ENCODE results near the gene RNU1-1.
"Not testable (repeated sequence)": the region's sequence is repeated elsewhere in the genome, so short reads cannot be mapped to it uniquely, and the experiment has no call there.

RNU1-1 gene

DNA sequence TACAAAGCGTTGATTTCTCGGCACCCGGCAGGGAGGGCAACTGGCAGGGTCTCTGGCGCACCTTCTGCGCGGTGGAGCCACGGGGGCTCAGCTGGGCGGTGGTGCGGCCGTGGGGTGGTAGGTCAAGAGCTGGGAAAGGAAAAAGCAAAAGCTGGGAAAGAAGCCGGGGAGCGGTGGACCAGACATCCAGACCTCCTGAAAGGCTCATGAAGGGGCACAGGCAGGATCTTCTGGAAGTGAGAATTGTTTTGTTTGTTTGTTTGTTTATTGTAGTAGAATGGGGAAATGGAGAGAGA is 7.2 kb upstream of the RNU1-1 start:
- no peak for DNase-seq

DNA sequence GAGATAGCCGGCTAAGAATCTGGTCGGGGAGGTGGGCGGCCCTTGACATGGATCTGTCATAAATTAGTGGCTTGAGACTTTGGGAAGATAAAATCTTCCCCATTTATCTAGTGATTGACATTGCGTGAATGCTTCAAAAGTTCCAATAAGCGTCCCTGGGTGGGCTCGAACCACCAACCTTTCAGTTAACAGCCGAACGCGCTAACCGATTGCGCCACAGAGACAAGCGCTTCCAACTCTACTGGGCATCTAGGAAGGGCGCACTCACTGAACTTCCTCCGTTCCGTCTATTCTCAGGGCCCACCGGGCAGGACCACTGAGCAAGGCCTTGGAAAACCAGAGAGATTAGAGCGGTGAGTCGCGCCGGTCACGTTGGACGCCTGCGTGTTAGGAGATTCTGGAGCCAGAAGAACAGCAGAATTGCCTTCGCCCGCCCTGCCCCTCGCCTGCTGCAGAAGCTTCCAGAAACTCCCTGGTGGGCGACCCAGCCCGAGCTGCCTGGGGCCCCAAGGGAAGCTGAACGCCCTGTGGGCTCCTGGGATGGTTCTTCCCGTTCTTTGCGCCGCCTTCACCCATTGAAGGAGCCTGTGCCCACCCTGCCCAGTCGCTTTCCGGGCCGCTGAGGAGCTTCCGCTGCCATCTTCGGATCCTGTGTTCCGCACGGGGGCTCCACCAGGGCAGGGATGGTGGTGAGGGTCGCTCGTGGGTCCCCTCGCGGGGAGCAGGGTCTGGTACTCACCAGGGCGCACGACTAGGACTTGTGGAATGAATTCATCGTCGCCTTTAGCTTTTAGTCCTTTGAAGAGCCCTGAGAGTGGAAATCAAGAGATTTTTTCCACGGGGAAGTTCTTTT is 6.6 kb upstream of the RNU1-1 start:
- not testable (repeated sequence) for DNase-seq

DNA sequence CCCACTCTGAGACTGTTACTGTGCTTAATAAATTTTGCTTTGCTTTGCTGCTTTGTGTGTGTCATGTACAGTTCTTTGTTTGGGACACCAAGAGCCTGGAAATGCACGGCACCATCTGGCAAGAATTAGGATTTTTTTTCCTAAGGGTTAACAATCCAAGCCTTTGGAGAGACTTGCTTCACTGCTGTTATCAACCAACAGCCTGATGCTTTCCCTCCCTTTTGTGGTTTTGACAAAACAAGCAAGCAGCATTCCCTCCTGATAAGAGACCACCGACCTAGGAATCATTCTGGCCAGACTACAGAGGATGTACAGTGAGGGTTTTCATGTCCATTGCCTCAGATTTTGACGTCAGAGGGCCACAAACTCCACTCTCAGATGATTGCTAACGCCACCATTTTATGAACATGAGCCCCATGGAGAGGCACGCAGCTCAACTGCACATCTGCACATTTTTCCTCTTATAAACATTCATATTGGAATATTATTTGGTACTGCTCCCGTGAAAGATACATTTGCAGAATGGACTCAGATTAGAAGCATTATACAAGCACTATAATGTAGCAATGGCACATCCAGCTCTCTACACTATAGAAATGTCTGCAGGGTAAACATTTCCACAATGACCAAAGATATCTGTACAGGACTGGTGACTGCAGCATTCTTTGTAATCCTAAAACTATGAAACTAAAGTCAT is 5.3 kb upstream of the RNU1-1 start:
- not testable (repeated sequence) for DNase-seq

DNA sequence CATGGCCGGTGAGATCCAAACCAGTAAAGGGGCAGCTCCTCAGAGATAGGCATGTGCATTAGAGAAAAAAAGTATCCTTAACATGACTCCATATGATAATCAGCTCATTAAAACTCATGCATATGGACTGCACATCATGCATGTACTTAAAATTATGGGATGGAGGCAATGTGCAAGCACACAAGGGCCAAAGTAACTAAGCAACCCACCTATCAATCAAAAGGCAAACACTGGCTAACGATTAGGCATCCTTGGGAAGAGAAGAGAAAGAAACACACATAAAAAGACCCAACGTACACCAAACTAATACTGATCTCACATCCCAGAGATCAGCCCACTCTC is 4.8 kb upstream of the RNU1-1 start:
- DNase-seq: not testable (repeated sequence)

DNA sequence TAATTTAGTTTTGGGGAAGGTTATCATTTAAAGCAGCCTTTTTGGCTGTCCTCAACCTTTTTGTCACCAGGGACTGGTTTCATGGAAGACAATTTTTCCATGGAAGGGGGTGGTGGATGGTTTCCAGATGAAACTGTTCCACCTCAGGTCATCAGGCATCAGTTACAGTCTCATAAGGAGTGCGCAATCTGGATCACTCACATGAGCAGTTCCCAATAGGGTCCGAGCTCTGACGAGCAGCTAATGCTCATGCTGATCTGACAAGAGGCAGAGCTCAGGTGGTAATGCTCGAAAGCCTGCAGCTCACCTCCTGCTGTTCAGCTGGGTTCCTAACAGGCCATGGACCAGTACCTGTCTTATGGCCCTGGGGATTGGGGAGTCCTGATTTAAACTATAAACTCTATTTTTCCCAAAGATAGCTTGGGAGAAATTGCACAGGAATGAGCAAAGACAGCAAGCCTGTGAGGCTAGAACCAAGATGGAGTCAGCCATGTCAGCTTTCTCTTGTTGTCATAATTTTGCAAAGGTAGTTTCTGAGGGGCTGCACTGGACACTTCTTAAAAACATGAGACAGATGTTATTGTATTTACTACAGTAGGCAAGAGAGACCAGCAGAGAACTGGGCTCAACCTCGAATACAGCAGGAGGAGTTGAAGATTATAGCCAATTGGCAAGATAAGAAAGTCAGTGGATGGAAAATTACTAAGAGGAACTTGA is 2.8 kb upstream of the RNU1-1 start:
- not testable (repeated sequence) for DNase-seq

DNA sequence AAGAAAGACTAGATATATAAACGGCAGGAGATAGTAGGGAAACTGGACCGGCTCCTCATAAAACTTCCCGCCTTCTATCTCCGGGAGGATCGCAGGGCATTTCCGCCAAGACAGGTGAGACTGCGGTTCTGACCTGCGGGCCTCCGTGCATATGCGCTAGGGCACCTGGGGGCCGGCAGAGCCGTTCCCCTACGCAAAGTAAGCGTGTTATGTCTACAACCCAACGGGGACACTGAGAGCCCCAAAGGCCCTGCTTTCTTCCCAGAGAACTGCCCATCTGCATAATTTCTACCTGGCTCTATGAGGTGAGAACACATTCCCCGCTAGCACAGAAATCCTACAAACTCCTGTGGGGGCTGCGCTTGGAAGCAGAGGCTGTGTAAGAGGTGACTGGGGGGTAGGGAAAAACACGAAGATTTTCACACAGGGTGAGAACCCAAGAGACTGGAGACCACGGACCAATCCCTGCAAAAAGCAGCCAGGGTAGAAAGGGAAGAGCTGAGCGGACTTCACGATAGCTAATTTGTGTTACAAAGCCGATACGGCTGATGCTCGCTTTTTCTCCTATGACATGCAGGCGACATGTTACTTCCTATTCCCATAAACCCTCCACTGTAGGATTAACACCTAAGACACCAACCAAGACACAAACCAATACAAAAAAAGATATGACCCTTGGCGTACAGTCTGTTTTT is 526 bp downstream of the RNU1-1 start:
- peak; percentile 95 for DNase-seq

DNA sequence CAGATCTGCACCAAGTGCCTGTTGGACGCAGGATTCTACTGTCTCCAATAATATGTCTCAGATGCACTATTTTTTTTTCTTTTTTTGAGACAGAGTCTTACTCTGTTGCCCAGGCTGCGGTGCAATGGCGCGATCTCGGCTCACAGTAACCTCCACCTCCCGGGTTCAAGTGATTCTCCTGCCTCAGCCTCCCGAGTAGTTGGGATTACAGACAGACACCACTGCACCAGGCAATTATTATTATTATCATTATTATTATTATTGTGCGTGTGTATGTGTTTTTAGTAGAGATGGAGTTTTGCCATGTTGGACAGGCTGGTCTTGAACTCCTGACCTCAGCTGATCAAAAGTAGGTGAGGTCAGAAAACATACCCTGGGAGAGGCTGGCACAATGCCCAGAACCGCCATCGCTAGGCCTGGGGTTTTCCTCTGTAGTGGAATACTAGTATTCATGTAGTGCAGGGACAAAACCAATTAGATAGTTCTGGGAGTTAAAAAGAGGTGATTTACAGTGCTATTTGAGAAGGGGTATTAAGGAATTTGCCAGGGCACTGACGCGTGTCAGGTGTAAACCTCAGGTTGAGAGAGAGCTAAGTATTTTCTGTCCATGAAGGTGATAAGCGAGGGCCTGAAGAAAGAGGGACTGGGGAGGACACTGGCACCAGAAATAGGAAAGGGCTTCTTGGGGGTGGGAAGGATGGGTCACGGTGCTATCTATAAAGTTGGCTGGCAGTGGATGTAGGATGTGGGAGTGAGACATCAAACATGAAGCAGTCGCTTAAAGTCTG is 1.3 kb downstream of the RNU1-1 start:
- peak; percentile 14 for DNase-seq

DNA sequence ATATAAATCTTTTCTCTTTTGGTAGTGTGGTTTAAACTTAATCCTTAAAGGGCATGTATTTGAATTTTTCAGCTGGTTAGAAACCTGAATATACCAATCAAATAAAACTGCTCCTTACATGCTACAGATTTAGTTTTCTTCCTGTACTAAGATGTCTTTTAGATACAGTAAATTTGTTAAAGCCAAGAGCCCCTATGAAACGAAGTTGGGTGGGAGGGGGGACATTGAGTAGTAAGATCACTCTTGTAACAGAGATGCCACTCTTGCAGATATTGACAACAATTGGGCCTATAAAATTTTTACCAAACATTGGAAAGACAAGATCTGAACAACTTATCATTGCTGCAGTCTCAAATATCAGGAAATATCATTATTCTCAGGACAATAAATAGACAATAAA is 2.2 kb downstream of the RNU1-1 start:
- DNase-seq: not testable (repeated sequence)

DNA sequence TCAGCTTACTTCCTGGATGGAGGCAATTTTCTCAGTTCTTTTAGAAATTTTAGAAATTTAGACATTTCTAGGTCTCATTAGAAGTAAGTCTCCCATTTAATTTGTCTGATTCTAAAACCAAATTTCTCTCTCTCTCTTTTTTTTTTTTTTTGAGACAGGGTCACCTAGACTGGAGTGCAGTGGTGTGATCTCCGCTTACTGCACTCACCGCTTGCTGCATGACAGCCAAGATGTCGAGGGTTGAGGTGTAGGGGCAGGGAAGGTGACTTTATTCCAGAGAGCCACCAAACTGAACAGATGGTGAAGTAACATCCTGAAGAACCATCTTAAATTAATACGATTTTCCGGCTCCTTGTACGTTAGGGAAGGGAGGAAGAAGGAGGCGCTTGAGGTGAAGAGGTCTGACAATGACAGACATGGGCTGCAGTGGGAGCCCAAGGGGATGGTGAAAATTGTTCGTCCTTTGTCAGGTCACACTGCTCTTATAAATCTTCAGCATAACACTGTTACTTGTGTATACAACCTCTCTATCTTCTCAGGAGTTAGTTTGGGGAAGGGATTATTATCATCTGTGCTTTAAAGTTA is 5.1 kb downstream of the RNU1-1 start:
- DNase-seq: not testable (repeated sequence)

DNA sequence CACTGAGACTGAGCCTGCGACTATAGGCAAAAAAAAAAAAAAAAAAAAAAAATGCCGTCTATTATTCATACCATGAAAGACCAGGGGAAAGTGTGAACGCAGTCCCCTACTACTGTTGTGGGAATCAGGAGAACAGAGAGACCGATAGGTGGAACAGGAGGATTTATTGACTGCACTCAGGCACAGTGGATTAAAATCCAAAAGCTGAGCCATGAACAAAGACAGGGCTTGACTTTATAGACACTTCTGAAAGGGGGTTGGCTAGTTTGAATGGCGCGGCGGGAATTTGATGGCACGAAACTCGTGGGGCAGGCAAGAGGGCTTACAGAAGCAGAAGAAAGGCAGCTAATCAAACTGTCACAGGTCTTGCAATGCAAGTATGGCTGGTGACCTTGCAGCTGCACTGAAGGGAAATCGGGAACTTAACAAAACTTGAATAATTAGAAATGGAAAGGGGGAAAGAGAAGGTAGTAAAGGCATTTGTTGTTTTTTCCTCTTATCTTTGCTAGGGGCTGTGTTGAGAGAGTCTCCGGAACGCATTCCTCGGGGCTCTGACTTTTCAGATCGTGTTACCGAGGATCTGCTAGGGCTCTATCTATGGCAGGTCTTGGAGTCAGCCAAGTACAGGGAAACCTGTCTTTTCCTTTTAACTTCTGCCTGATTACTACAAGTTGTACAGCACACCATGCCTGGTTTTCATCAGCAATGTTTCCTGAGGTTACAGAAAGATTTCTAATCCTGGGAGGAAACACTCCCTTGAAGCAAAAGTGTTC is 7.5 kb downstream of the RNU1-1 start:
- DNase-seq: not testable (repeated sequence)

DNA sequence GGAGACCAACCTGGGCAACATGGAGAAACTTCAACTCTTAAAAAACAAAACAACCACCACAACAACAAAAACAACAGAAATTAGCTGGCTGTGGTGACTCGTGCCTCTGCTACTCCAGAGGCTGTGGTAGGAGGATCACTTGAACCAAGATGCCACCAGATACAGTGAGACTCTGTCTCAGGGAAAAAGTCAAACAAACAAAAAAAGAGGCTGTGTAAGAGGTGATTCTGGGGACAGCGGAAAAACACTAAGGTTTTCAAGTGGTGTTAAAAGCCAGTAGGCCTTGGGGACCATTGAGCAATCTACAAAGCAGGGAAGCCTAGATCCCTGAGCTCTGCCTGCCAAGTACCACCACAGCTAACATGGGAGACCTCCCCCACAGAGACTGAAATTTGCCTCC is 8.2 kb downstream of the RNU1-1 start:
- DNase-seq: not testable (repeated sequence)

DNA sequence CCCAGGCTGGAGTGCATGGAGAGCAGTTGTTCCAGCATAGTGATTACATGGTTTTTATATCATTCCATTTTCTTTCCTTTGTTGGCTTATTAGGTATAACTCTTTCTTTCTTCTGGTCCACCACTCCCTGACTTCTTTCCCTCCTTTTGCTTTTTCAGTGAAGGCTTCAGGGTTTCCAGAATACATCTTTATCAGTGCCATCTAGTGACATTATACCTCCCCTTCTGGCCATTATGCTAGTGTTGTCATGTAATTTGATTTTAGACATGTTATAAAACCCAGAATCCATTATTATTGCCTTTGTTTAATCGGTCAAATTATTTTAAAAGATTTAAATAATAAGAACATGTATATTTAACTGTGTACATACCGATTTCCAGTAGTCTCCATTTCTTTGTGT is 10.6 kb downstream of the RNU1-1 start:
- DNase-seq: no peak

DNA sequence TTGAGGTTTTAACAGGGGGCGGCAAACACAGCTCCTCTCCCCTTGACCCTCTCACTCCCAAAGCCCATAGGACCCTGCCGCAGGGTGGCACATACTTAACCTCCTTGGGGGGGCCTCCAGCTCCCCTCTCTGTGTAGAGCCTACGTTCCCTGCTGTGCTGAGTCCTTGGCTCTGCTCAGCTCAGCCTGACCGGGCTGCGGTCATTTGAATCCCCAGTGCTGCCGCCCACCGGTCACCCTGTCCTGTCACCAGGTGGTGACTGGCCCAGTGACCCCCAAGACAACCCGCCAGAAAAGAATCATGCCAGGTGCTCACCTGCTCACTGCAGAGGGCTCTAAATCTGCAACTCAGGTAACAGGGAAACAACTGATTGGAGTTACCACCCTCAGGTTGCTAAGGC is 12.6 kb downstream of the RNU1-1 start:
- not testable (repeated sequence) for DNase-seq

DNA sequence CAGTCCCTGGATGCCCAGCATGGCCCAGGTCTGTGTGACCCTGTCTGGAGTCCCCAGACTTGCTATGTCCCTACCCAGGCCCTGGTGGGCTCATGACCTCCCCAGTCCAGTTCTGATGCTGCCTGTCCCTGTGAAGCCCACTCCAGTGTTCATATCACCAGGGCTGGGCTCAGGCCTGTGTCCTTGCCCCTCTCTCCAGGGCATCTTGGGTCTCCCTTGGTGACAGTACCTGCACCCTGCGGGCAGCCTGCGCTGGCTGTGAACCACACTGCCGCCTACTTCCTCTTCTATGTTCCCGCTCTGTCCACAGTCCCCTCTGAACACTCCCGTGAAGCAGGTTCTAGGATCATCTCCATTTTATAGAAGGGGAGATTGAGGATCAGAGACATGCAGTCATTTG is 13.1 kb downstream of the RNU1-1 start:
- DNase-seq: not testable (repeated sequence)

DNA sequence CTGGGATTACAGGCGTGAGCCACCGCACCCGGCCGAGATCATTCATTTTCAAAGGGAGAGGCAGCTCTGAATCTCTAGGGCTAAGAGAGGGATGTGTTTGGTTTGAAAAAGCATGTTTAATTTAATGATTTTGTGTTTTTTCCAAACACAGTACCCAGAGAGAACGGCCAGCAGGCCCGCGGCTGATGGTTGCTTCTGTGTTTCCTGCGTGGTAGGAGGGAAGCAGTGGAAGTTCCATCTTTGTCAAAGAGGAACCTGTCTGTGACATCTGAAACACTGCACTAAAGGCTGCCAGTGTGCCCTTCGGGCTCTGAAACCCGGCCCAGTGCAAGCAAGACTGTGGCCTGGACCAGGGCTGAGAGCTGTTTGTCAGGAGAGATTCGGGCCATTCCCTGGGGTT is 13.6 kb downstream of the RNU1-1 start:
- not testable (repeated sequence) for DNase-seq

DNA sequence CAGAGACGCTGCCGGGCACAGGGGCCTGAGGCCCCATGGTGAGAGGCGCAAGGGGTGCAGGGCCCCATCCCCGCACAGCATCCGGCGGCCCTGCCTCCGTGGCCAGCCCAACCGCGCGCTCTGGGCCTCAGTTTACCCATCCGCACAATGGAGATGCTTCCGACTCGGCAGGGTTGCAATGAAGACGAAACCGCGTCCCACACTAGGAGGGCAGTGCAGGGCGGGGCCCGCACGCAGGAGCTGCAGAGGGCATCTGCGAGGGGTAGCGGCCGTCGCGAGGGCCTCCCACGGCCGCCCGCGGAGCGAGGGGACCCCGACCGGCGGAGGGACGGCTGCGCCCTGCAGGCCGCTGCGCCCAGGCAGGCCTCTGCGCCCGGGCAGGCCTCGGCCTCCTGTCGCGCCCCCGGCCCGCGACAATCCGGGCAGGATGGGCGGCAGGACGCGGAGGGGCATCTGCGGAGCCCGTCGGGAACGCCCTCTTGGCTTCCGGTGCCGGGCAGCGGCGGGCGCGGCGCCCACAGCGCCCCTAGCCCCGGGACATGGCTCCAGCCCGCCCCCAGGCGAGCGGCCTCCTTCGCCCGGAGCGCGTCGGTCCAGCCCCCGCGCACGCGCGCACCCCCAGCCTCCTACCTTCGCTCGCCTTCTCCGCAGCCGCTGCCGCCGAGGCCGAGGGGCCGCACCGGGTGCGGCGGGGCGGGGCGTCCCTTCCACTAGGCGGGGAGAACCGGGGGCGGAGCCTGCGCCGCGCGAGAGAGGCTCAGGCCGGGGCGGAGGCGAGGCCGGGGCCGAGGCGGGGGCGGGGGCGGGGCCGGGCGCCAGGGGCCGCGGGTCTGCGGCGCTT is 15.3 kb downstream of the RNU1-1 start:
- peak; percentile 67 for DNase-seq

DNA sequence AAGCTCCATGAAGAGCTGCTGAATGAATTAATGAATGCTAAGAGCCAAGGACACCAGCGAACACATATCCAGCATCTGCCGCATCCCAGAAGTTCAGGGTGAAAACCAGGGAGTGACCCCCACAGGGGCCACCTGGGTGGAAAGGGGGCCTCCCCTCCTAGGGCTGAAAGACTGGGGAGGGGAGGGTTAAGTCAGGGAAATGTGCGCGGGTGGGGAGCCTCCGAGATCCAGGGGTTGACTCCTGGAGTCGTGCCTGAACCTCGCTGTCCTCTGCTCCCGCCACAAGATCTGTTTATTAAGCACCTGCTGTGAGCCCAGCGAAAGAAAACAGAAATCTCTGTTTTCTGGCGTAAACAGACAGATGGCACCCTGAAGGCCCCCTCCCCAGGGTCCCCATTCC is 16.0 kb downstream of the RNU1-1 start:
- DNase-seq: not testable (repeated sequence)

DNA sequence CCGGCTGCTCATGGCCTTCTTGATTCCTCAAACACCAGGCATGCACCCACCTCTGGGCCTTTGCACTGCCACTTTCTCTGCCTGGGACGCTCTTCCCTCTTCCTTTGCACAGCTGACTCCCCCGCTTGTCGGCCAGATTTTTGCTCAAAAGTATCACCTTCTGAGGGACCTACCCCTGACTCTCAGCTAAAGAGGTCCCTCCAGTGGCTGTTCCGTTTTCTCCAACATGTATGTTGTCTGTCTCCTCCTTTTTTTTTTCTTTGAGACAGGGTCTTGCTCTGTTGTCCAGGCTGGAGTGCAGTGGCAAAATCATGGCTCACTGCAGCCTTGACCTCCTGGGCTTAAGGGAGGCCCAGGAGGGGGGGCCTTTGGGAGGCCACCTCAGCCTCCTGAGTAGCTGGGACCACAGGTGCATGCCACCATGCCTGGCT is 16.6 kb downstream of the RNU1-1 start:
- DNase-seq: not testable (repeated sequence)

DNA sequence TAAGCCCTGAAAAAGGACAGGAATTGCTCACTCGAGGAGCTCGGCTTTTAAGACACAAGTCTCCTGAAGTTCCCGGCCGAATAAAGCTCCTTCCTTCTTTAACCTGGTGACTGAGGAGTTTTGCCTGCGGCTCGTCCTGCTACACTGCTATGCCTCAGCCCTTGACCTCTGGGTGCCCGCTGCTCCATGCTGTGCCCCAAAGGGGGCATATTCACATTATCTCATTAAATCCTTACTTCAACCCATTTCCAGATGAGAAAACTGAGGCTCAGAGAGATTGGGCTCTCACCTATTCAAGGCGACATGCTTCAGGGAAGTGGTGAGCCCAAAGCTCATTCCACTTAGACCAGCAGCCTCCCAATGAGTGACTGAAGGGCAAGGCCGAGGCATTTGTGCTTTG is 20.4 kb downstream of the RNU1-1 start:
- not testable (repeated sequence) for DNase-seq

DNA sequence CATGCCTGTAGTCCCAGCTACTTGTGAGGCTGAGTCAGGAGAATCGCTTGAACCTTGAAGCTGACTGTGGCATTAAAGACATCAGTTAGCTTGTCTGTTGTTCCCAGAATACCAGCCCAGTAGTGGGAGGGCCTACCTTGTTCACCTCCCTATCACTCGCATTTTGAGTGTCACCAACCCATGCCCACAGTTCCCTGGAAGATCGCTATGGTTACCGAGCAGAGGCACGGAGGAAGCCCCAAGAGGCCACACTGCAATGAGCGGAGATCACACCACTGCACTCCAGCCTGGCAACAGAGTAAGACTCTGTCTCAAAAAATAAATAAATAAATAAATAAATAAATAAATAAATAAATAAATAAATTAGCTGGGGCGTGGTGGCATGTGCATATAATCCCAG is 21.1 kb downstream of the RNU1-1 start:
- DNase-seq: not testable (repeated sequence)

Data from NCI-H1694 treated with DMSO at 0.1 percent for 48 hours (cell line).